Endothelial cell of hepatic sinusoid (primary cell): ENCODE results near the gene CCDC187.

Source experiments
- in situ Hi-C: cut with HindIII; loops from 2 replicates; pipeline ENCODE4 v1.10.0; 2017; ENCODE audit warnings: low sequenced_read_pairs

CCDC187 gene

GRCh38 chr9:136300016-136300545, 3.8 kb downstream of the CCDC187 start:
- in situ Hi-C loops, result no loop called here

- in situ Hi-C loops, result no loop called here
Measured at GRCh38 chr9:136299541-136299940, 4.4 kb downstream of the CCDC187 start.

GRCh38 chr9:136299116-136299515, 4.8 kb downstream of the CCDC187 start:
- in situ Hi-C loops, result no loop called here

GRCh38 chr9:136297766-136298735, 5.8 kb downstream of the CCDC187 start:
- in situ Hi-C loops, result no loop called here

- in situ Hi-C loops, result no loop called here
Measured at GRCh38 chr9:136297016-136297691, 6.7 kb downstream of the CCDC187 start.

GRCh38 chr9:136296434-136297015, 7.4 kb downstream of the CCDC187 start:
- in situ Hi-C loops, result no loop called here

- in situ Hi-C loops, result no loop called here
Measured at GRCh38 chr9:136295542-136296433, 8.1 kb downstream of the CCDC187 start.

- in situ Hi-C loops, result no loop called here
Measured at GRCh38 chr9:136295055-136295454, 8.8 kb downstream of the CCDC187 start.

GRCh38 chr9:136294437-136294836, 9.5 kb downstream of the CCDC187 start:
- in situ Hi-C loops, result no loop called here

- in situ Hi-C loops, result no loop called here
Measured at GRCh38 chr9:136293476-136294077, 10.3 kb downstream of the CCDC187 start.

GRCh38 chr9:136292591-136293448, 11.1 kb downstream of the CCDC187 start:
- in situ Hi-C loops, result no loop called here

- in situ Hi-C loops, result no loop called here
Measured at GRCh38 chr9:136292026-136292538, 11.8 kb downstream of the CCDC187 start.

- in situ Hi-C loops, result no loop called here
Measured at GRCh38 chr9:136291306-136292025, 12.4 kb downstream of the CCDC187 start.

GRCh38 chr9:136290508-136291000, 13.3 kb downstream of the CCDC187 start:
- in situ Hi-C loops, result no loop called here

GRCh38 chr9:136289651-136290507, 14.0 kb downstream of the CCDC187 start:
- in situ Hi-C loops, result no loop called here

GRCh38 chr9:136287960-136288753, 15.7 kb downstream of the CCDC187 start:
- in situ Hi-C loops, result no loop called here
